ENCODE data around the gene ADA.

The ADA gene

DNA sequence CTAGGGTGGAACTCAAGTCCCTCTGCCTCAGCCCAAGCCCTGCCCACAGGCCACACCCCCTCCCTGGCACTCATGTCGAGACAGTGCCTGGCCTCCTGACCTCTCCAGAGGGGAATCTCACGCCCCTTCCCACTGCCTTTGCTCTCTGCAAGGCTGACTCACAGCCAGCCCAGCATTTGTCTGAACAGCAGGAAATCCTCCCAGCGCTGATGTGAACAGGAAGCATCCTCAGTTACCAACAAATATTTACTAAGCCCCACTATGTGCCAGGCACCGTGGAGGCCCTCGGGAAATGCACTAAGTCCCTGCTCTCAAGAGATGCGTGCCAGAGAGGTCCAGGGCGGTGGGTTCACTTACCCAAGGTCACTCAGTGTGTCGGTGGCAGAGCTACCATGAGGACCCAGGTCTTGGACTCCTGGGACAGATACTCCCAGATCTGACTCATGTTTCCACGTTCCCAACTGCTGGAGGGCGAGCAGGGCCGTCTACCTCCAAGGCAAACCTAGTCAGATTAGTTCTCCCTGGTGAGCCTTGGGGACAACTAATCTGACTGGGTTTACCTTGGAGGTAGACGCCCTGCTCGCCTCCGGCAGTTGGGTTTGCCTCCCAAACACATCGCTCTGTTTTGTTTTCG, 7.8 kb downstream of the ADA start:
- DNase-seq = peak; percentile 87

DNA sequence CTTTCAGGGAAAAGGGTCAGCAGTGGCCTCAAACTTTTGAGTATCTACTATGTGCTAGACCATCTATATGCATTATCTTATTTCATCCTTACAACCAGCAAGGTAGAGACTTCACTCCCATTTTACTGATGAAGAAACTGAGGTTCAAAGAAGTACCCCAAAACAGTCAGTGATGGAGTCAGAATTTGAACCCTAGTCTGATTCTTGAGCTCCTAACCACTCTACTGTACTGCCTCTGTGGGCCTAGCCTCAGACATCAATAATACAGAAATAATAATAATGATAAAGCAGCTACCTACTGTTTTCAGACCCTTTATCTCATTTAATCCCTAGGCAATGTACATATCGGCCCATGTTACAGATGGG, 8.4 kb downstream of the ADA start:
- no peak for DNase-seq

DNA sequence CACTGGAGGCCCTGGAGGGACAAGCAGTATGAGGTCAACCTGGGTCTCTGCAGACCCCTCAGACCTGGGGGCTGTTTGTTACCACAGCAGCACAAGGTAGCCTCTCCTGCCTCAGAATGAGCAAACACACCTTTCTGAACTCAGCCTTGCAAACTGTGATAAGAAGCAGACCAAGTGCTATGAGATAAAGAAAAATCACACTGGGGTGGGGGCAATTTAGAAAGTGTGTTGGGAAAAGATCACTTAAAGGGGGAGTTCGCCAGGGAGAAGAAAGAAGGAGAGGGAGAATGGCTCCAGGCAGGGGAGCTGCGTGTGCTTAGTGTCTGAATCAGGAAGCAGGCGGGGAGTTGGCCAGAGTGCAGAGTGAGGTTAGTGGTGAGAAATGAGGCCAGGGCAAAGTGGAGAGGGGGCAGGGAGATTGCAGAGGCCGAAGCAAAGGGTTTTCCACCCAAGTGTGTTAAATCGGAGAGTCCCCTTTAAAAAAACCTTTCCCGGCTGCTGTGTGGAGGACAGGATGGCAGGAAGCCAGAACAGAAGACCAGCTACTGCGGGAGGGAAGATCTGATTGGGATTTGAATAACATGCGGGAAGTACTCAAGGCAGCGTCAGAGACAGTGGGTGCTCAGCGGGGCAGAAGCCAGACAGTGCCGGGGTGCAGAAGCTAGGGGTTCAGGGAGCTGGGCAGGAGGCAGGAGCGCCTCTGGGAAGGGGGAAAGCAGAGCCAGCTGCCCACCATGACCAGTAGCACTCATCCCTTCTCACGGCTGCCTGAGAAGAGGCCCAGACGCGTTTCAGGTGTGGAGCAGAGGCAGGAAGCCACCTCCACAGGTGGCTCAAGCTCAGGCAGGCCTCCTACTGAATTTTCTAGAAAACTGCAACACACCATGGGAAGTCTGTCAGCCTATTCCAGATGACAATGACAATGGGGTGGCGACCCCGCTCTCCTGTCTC, 9.0 kb downstream of the ADA start:
- peak; percentile 92 for DNase-seq

DNA sequence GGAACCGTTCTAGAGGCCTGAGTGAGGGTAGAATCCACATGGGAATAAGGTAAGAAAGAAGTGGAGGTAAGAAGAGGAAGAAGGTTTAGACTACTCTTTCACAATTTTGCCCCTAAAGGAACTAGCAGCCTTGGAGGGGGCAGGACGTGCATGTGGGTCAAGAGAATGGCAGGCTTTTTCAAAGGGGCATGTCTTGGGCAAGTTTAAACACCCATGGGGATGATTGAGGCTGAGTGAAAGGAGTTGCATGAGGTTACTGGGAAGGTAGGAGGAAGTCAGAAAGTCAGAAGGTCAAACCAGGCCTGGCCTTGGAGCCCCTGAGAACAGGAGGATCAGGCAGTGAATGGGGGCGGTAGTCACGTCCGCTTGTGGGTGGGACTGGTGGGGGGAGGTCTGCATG, 10.2 kb downstream of the ADA start:
- DNase-seq = no peak

DNA sequence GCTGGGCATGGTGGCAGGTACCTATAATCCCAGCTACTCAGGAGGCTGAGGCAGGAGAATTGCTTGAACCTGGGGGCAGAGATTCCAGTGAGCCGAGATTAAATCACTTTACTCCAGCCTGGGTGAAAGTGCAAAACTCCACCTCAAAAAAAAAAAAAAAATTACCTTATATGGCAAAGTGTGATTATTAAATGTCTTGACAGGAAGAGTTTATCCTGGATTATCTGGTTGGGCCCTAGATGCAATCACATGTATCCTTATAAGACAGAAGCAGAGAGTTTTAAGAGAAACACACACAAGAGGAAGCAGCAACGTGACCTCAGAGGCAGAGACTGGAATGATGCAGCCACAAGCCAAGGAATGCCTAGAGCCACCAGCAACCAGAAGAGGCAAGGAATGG, 11.0 kb downstream of the ADA start:
- DNase-seq = no peak

DNA sequence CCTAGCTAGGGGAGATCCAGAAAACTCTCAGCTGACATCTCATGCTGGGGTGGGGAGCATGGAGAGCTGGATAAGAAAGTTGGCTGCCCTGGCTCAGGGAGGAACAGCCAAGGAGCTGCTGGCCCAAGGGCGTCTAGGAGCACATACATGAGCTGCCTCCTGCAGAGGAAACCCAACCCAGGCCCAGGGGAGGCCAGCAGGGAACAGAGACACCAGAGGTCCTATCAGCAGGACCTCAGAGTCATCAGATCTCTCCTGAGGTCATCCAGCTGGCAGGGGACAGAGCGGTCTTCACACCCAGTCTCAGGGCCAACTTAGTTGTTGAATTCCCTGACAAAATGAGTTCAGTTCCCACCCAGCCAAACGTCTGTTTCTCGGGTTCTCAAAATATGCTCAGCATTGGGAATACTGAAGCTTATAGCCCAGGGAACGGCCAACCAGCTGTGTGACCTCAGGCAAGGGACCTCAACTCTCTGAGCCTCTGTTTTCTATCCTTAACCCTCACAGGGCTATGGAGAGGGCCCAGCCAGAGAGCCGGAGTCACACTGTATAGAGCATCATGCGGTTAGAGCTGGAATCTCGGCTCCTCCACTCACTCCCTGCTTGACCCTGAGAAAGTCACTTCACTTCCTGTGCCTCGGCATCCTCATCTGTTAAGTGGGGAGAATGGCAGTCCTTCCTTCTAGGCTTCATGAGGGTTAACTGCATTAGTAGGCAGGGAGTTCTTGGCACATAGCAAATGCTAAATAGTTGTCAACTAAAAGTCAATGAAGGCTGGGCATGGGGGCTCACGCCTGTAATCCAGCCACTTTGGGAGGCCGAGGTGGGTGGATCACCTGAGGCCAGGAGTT, 13.8 kb downstream of the ADA start:
- DNase-seq = no peak

DNA sequence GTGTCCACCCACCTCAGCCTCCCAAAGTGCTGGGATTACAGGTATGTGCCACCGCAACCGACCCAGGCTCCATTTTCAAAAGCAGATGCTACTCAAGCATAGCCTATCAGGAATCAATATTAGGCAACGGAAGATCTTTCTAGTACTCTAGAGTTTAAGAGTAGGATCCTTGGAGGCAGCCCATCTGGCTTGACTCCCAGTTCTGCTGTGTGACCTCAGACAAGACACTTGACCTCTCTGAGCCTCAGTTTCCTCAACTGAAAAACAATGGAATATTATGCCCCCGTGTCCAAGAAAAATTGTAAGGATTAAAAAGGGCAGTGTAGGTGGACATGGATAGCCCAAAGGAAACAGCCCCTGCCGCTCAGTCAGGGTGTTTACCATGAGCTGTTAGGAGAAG, 14.5 kb downstream of the ADA start:
- DNase-seq = no peak

DNA sequence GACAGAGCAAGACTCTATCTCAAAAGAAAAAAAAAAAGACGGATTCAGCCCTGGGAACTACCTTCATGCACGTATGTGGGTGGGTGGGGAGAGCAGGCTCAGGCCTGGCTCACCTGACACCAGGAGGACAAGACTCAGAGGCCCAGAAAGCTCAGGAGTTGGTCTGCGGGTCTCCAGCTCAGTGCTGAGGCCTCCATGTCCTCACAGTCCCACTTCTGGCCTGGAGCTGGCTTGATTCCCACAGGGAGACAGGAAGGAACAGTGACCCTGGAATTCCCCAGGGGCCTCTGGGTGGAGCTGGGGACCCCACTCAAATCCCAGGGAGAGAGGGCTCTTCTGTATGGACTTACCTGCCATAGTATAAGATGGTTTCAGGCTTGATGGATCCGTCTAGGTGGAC, 15.6 kb downstream of the ADA start:
- DNase-seq = no peak

DNA sequence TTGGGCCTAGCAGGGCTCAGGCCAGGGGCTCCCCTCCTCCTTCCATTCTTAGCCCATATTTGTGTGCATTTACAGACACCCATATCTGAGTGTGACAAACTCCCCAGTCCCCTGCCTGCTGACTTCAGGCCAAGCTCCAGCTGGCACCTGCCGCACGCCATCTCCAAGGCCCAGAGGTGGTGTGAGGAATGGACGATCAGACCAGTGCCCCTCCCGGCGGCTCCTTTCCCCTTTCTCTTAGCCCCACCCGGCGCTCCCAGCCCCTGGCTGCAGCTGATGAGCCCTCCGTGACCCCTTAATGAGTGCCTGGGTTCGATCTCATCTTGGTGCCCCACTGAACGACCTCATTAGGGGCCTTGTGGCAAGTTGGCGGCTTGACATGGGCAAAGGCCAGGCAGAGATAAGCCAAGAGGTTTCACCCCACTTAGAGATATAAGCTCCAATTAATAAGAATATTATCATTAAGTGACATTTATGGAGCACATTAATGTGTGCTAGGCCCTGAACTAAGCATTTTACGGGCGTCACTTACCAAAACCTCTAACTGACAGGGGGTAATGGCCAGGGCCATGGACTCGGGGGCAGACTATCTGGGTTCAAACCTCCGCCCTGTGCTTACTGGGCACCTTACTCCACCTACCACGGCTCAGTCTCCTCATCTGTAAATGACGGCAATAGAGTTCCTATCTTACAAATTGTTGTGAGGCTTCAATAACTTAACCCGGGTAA, 17.5 kb downstream of the ADA start:
- DNase-seq = no peak

DNA sequence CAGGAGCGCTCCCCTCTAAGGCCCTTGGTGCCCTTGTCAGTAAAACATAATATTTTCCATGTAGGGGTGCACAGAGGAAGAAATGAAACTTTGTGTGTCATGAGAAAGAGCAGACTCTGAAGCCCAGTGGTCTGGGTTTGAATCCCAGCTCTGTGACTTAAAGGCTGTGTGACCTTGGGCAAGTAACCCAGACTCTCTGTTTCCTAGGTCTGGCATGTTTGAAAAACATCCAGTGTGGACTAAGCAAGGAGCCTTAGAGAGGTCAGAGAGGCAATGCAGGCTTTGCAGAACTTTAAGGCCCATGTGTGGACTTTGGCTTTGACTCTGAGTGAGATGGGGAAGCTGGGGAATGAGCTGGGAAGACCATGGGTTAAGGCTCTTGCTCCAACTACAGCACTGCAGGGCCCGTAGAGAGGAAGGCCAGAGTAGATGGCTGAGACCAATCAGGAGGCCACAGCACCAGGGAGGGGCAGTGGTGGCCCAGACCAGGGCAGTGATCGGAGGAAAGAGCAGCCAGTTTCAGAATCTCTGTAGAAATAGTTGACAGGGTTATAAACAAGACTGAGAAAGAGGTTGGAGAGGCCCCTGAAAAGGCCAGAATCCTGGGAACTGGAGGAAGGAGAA, 18.2 kb downstream of the ADA start:
- DNase-seq = no peak

DNA sequence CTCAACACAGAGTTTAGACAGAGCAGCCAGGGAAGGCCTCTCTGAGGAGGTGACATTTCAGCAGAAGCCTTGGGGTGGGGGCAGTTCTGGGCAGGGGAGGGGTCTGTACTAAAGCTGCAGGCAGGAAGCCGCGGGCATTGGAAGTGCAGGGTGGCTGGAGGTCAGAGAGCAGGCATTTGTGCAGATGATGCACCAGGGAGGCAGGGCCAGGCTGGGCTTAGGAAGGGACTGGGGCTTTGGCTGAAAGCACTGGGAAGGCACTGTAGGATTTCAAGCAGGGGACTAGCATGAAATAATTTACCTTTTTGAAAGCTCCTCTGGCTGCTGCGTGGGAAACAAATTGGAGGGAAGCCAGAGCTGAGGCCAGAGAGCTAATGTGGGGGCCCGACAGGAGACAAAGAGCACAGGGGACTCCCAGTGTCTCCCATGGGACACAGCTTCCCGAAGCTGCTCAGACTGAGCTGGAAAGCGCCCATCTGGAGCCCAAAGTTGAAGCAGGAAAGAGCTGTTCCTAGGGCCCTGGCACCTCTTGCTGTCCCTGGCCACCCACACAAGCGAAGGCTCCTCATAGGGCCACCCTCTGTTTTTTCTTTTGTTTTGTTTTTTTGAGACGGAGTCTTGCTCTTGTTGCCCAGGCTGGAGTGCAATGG, 19.3 kb downstream of the ADA start:
- no peak for DNase-seq

DNA sequence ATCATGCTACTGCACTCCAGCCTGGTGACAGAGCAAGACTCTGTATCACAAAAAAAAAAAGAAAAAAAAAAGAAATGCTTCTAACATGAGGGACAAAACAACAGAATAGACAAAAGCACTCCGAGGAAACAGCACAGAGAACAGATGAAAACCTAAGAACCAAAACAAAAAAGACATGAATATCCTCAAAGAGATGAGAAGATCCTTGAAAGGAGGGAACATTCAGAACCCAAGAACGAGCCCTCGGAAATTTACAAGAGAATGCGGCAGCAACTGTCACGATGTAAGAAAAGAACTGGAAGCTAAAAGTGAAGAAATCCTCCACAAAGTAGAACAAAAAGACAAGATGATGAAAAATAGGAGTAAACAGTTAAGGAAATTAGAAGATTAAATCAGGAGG, 21.2 kb downstream of the ADA start:
- no peak for DNase-seq

DNA sequence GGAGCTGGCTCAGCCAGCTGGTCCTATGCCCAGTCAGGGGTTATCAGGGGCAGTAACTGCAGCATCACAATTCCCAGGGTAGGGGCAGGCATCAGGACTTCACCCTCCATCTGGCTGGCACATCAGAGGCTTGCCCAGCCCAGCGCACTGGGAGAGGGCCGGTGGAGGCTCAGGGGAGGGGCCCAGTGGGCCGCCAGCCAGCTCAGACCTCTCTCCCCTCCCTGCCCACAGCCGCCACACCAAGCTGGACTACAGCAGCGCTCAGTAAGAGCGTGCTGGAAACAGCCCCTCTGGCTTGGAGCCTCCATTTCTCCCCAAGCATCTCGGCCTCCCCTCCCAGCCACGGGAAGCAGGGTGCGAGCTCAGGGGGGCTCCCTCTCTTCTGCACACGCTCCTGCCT, 22.0 kb downstream of the ADA start:
- DNase-seq = no peak

DNA sequence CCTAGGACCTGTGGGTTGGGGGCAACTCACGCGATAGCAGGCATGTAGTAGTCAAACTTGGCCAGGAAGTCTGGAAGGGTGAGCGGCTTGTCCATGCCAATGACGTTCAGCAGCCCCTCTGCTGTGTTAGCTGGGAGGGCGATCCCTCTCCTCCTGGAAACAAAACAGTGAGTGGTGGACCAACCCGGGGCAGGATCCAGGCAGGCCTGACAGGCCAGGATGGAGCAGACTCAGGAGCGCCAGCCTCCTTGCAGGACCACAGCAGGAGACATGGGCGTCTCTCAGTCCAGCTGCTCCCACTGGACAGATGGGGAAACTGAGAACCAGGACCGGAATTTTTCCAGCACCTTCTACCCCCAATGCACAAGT, 22.5 kb downstream of the ADA start:
- DNase-seq = no peak

DNA sequence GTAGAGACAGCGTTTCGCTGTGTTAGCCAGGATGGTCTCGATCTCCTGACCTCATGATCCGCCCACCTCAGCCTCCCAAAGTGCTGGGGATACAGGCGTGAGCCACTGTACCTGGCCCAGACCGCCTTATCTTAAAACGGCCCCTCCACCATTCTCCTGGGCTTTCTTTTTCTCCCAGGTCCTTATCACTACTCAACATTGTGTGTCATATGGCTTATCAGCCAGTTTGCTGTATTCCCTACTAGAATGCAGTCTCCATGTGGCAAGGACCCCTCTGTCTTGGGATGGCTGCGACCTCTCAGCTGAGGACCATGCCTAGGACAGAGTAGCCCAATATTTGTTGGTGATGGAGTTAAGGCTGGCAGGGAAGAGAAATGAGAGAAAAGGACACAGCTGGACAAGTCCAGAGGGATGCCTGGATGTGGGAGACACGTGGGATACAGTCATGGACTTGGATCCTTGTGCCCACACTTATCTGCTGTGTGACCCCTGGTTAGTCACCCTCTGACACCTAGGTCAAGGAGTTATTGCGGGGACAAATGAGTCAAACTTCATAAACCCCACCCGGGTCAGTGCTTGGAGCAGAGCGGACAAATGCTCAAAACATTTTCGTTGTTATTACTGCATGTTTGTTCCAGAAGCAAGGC, 24.0 kb downstream of the ADA start:
- DNase-seq = no peak

DNA sequence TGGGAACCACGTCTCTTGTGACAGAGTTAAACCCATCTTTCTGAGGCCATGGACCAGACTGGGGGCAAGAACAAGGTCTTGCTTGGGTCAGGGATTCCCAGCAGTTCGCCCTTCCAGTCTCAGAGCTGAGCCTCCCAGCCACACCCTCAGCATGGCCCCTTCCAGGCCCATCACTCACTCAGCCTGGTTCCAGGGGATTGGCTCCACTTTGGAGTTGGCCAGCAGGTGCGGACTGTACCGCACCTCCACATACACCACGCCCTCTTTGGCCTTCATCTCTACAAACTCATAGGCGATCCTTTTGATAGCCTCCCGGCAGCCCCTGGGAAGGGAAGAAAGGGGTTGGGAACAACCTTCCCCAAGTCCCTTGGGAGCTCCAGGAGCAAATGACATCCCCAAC, 25.2 kb downstream of the ADA start:
- DNase-seq = no peak

DNA sequence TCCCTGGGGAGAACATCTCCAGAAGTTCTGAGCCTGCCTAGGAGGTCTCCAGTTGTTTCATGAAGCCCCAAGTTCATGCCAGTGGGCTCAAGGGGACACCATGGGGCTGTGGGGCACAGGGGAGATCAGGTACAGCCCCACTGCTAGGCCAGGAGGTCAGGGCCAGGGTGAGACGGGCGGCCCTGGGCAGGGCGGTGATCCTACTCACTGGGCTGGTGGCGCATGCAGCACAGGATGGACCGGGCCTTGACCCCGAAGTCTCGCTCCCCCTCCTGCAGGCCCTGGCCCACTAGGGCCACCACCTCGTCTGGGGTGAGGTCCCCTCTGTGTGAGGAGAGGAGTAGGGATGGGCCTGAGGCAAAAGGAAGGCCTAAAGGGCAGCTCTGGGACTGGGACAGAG, 26.1 kb downstream of the ADA start:
- no peak for DNase-seq

DNA sequence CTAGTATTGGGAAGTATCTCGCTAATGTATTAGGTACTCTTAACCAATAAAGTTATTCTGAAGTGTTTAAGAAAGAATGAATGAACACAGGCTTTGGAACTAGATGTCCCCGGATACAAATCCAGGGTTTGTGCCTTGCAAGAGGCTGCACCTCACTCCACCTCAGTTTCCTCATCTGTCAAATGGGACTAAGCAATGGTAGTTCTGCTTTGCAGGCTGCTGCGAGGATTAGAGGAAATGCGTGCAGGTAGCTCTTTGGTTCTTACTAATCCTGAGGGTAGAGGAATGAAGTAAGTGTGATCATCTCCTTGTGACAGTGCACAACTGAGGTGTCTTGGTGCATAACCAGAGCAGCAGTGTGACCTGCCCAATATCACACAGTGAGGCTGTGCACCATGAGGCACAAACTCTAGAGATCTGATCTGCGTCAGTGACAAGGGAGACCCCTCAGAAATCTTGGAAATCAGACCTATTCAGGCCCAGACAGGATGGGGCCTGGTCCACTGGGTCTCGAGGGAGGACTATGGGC, 26.7 kb downstream of the ADA start:
- no peak for DNase-seq

DNA sequence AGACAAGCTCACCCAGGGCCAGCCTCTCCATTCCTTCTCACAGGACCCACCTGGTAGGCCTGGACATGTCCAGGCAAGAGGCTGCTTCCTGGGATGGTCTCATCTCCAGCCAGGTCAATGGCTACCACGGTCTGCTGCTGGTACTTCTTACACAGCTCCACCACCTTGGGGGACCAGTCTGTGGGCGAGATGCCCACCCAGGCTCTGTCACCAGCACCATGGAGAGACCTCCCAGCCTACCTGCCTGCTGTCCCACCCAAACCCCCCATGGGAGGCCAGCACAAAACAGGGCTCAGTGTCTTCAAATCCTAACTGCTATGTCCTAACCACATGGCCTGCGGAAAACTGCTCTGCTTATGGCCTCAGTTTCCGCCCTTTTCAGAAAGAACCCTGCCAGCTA, 27.3 kb downstream of the ADA start:
- DNase-seq = no peak

DNA sequence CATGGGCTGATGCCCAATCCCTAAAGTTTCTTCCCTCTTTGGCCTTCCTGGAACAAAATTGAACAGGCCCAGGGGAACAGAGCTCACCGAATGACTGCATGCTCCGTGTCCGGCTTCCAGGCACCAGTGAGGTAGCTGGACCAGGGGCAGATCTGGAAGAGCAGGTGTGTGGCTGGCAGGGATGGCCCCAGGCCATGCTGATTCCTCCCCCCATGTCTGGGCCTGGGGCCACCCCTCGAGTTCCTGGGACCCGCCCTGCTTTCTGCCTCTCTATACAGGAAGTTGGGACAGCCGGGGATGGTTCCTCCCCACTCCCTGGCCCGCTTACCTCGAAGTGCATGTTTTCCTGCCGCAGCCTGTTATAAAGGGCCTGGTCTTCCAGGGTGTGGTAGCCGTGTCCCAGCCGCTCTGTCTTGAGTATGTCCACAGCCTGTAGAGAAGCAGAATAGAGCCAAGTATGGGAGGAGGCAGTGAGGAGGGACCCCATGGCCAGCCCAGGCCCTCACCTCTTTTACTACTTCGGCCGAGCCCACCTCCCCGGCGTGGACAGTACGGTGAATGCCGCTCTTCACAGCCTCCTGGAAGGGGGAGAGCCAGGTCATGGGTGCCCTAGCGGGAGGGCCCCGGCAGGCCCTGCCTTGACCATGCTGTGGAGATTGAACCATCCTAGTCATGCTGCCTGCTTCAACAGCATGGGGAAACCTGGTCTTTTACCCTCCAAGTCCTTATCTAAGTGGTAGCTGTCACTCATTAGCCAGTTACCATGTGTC, 28.8 kb downstream of the ADA start:
- DNase-seq = no peak

Measured in EL (cell line).